ENCODE data around the gene C5orf63. TPM values are rescaled to one million over a fixed set of nuclear protein-coding genes. Genes with fewer than 3 reads are reported as not detected.
A peak's percentile ranks its signal among the peaks of the same experiment; 100 is the strongest.

C5orf63 gene
- total and polyA plus RNA-seq, 10 of the 15 experiments (the other 5 are each of a cell fraction or from before 2014, with no cell fraction given): 8.7 to 54.3 (median 11.9) TPM

- TF ChIP-seq TARDBP (IDR thresholded peaks at IDR 0.05; ENCODE audit: borderline replicate concordance) (no peak), RELB (IDR thresholded peaks at IDR 0.05; ENCODE audit: low read depth) (peak; percentile 64; the same call in 1 of the 2 replicates), CREB1 (IDR thresholded peaks at IDR 0.05; ENCODE audit: low read depth) (no peak), RELA (IDR thresholded peaks at IDR 0.05; ENCODE audit: borderline replicate concordance, partially characterized antibody) (no peak), CBX5 (IDR thresholded peaks at IDR 0.05; ENCODE audit: low read depth) (no peak), SMAD1 (IDR thresholded peaks at IDR 0.05; ENCODE audit: low read depth, partially characterized antibody) (no peak), BACH1 (IDR thresholded peaks at IDR 0.05; ENCODE audit: borderline replicate concordance) (peak; percentile 25; the same call in 1 of the 2 replicates), STAT1 (conservative IDR thresholded peaks at IDR 0.05) (no peak), SMARCA5 (IDR thresholded peaks at IDR 0.05) (no peak), SMAD5 (IDR thresholded peaks at IDR 0.05; ENCODE audit: low read depth) (no peak), SP1 (IDR thresholded peaks at IDR 0.05; ENCODE audit: low read depth, low read length) (no peak), KDM1A (IDR thresholded peaks at IDR 0.05; ENCODE audit: borderline replicate concordance) (no peak), SREBF1 (IDR thresholded peaks at IDR 0.05; ENCODE audit: low read length) (no peak), POLR2A (IDR thresholded peaks at IDR 0.05; ENCODE audit: low read depth, low read length) (no peak), YY1 (IDR thresholded peaks at IDR 0.05; ENCODE audit: low read depth, low read length) (no peak), BCLAF1 (IDR thresholded peaks at IDR 0.05) (no peak), RAD51 (IDR thresholded peaks at IDR 0.05) (no peak), MYB (IDR thresholded peaks at IDR 0.05; ENCODE audit: borderline replicate concordance, low read depth, low read length) (no peak), GABPA (IDR thresholded peaks at IDR 0.05; ENCODE audit: low read depth) (no peak), DPF2 (IDR thresholded peaks at IDR 0.05) (peak; percentile 73; the same call in 1 of the 2 replicates), RBBP5 (conservative IDR thresholded peaks at IDR 0.05) (no peak), KAT2A (conservative IDR thresholded peaks at IDR 0.05; ENCODE audit: control insufficient read depth, low read depth, low read length) (no peak), ZZZ3 (IDR thresholded peaks at IDR 0.05; ENCODE audit: control insufficient read depth, insufficient read length, low read depth) (no peak), CEBPB (IDR thresholded peaks at IDR 0.05; ENCODE audit: borderline replicate concordance in 1 of 2, low read depth in 2 of 2, low read length in 2 of 2) (no peak), NFYB (IDR thresholded peaks at IDR 0.05; ENCODE audit: insufficient read depth, low read depth, low read length) (no peak), IKZF1 (conservative IDR thresholded peaks at IDR 0.05) (peak; percentile 79), BCL11A (IDR thresholded peaks at IDR 0.05; ENCODE audit: low read depth, low read length) (peak; percentile 57; the same call in 1 of the 2 replicates), ZSCAN29 (IDR thresholded peaks at IDR 0.05) (no peak), ZNF24 (IDR thresholded peaks at IDR 0.05) (peak; percentile 68; the same call in 1 of the 2 replicates), ETV6 (conservative IDR thresholded peaks at IDR 0.05 in 1 of 2, IDR thresholded peaks at IDR 0.05 in 1 of 2; ENCODE audit: borderline replicate concordance in 1 of 2, low read depth in 1 of 2) (no peak), HDAC6 (IDR thresholded peaks at IDR 0.05; ENCODE audit: unreplicated experiment) (no peak), ESRRA (IDR thresholded peaks at IDR 0.05; ENCODE audit: low read length) (no peak), IRF4 (IDR thresholded peaks at IDR 0.05; ENCODE audit: low read depth, low read length) (peak; percentile 54; the same call in 1 of the 2 replicates)
These were observed 58.7 kb downstream of the C5orf63 start (continued) for GRCh38 chr5:127014573-127014972.

Measured in GM12878 (cell line).